GM12873 (cell line): Measurements from ENCODE around the gene STH.

Source experiments
- CTCF ChIP-seq: IDR thresholded peaks from 2 replicates; pipeline ENCODE4 v1.5.1; 2012; ENCODE audit warnings: low read depth, mild to moderate bottlenecking, moderate library complexity, low read length, control low read depth; ENCODE audit not compliant: insufficient read depth; ENCODE audit errors: missing control alignments

STH gene

GRCh38 chr17:46031920-46032319 lies 32.9 kb downstream of the STH start:
- no peak for TF ChIP-seq CTCF

- TF ChIP-seq CTCF, result no peak
These were observed 33.9 kb downstream of the STH start for GRCh38 chr17:46032909-46033308.

- TF ChIP-seq CTCF, result no peak
These were observed 34.3 kb downstream of the STH start for GRCh38 chr17:46033392-46033791.

GRCh38 chr17:46035112-46035818 lies 36.2 kb downstream of the STH start:
- no peak for TF ChIP-seq CTCF

- no peak for TF ChIP-seq CTCF
These were observed 37.4 kb downstream of the STH start for GRCh38 chr17:46036491-46036890.

GRCh38 chr17:46037722-46038255 lies 38.7 kb downstream of the STH start:
- no peak for TF ChIP-seq CTCF

GRCh38 chr17:46038414-46038813 lies 39.4 kb downstream of the STH start:
- no peak for TF ChIP-seq CTCF
